H1 (cell line): ENCODE measurements around the gene TSPEAR. TPM values are rescaled to one million over a fixed set of nuclear protein-coding genes. Genes with fewer than 3 reads are reported as not detected.

Source experiments
- CTCF ChIA-PET: fragments of 300-600 bp; sonication (Branson Sonifier 250); formaldehyde crosslinking; loops from one replicate; lab custom pipeline; 2021; ENCODE audit not compliant: partially characterized antibody; lab: Charles Lee
- POLR2A ChIA-PET: fragments of 300-600 bp; sonication (Branson Sonifier 250); formaldehyde crosslinking; loops from one replicate; lab custom pipeline; 2021; ENCODE audit warnings: inconsistent platforms; ENCODE audit not compliant: partially characterized antibody; lab: Charles Lee
- DNase-seq, 2 experiments: peaks; one replicate each; pipeline versions ENCODE4 v3.0.0 to v3.0.0-alpha.2; 2010 to 2022; ENCODE audit warnings: low spot score in 2 of 2, low read depth in 1 of 2, mixed read lengths in 1 of 2
- FAIRE-seq: peaks from 2 replicates; lab custom pipeline; 2011; peaks lifted over from hg19 to GRCh38; lab: Jason Lieb, UNC
- H2AFZ ChIP-seq: 2 replicates; pipeline ENCODE4 v1.8.1; 2012; ENCODE audit warnings: low read length, inconsistent platforms
- H2AK5ac ChIP-seq: 2 replicates; pipeline ENCODE4 v1.6.1; 2013; ENCODE audit warnings: low read depth, low read length
- H2BK120ac ChIP-seq: replicated peaks from 2 replicates; pipeline ENCODE3; 2013; ENCODE audit warnings: low read depth, low read length, inconsistent platforms
- H2BK12ac ChIP-seq: 2 replicates; pipeline ENCODE4 v1.6.1; 2013; ENCODE audit warnings: low read depth, low read length
- H2BK15ac ChIP-seq: 2 replicates; pipeline ENCODE4 v1.6.1; 2013; ENCODE audit warnings: low read length
- H2BK20ac ChIP-seq: 2 replicates; pipeline ENCODE4 v1.6.1; 2013; ENCODE audit warnings: low read length
- H2BK5ac ChIP-seq: 2 replicates; pipeline ENCODE4 v1.6.1; 2013; ENCODE audit warnings: low read depth, low read length
- H3K14ac ChIP-seq: 2 replicates; pipeline ENCODE4 v1.6.1; 2013; ENCODE audit warnings: inconsistent platforms; ENCODE audit not compliant: insufficient read length
- H3K18ac ChIP-seq: 2 replicates; pipeline ENCODE4 v1.6.1; 2013; ENCODE audit warnings: low read length; ENCODE audit errors: extremely low read depth
- H3K23ac ChIP-seq: 2 replicates; pipeline ENCODE4 v1.6.1; 2013; ENCODE audit warnings: inconsistent platforms; ENCODE audit not compliant: insufficient read length
- H3K23me2 ChIP-seq: 2 replicates; pipeline ENCODE4 v1.6.1; 2013; ENCODE audit warnings: low read depth, low read length
- H3K27ac ChIP-seq: 2 replicates; pipeline ENCODE4 v1.6.1; 2011; ENCODE audit warnings: low read depth, low read length, inconsistent platforms
- H3K27me3 ChIP-seq, 4 experiments: replicated peaks in 1 of 4; 1 replicate in 1 of 4; 2 replicates in 3 of 4; pipeline versions ENCODE4 v1.6.1 to v1.8.1; 2011 to 2013; ENCODE audit warnings: low read length in 3 of 4, mild to moderate bottlenecking in 3 of 4, inconsistent platforms in 2 of 4, mixed read lengths in 2 of 4, moderate library complexity in 1 of 4; ENCODE audit not compliant: control insufficient read depth in 3 of 4, insufficient read depth in 3 of 4; ENCODE audit errors: extremely low read depth in 1 of 4
- H3K36me3 ChIP-seq, 4 experiments: 2 replicates each; pipeline versions ENCODE4 v1.6.1 to v1.8.1; 2011 to 2013; ENCODE audit warnings: mild to moderate bottlenecking in 4 of 4, low read length in 3 of 4, moderate library complexity in 2 of 4, control low read depth in 1 of 4, inconsistent platforms in 1 of 4; ENCODE audit not compliant: insufficient read depth in 4 of 4, control insufficient read depth in 2 of 4
- H3K4ac ChIP-seq: replicated peaks from 2 replicates; pipeline ENCODE3; 2013; ENCODE audit warnings: low read length, low read depth, mixed read lengths, inconsistent platforms; ENCODE audit not compliant: insufficient read length
- H3K4me1 ChIP-seq, 4 experiments: replicated peaks in 1 of 4; 1 replicate in 1 of 4; 2 replicates in 3 of 4; pipeline versions ENCODE4 v1.6.1 to v1.8.1; 2011 to 2013; ENCODE audit warnings: low read length in 3 of 4, inconsistent platforms in 2 of 4, mixed read lengths in 1 of 4; ENCODE audit not compliant: insufficient read depth in 4 of 4, control insufficient read depth in 3 of 4
- H3K4me2 ChIP-seq, 2 experiments: 2 replicates each; pipeline versions ENCODE4 v1.6.1 to v1.8.1; 2011 to 2013; ENCODE audit warnings: low read depth in 2 of 2, low read length in 2 of 2, control low read depth in 1 of 2, inconsistent platforms in 1 of 2, mild to moderate bottlenecking in 1 of 2; ENCODE audit not compliant: insufficient read depth in 1 of 2
- H3K4me3 ChIP-seq, 4 experiments: fragments of 200-600, 300-600 bp in 1 of 4; sonication (generic), shearing (Covaris generic), sonication (Bioruptor Twin) in 1 of 4; 2 replicates each; pipeline versions ENCODE4 v1.5.1 to v1.8.1; 2011 to 2016; ENCODE audit warnings: low read length in 4 of 4, low read depth in 3 of 4, control low read depth in 2 of 4, inconsistent platforms in 2 of 4, mild to moderate bottlenecking in 2 of 4, mixed read lengths in 1 of 4, moderate library complexity in 1 of 4; ENCODE audit not compliant: insufficient read depth in 2 of 4; ENCODE audit errors: extremely low read depth in 1 of 4
- H3K56ac ChIP-seq: replicated peaks from 2 replicates; pipeline ENCODE3; 2013; ENCODE audit warnings: low read depth, mild to moderate bottlenecking, mixed read lengths, low read length, inconsistent platforms; ENCODE audit not compliant: insufficient read length
- H3K79me1 ChIP-seq: 2 replicates; pipeline ENCODE4 v1.6.1; 2013; ENCODE audit warnings: low read depth, low read length, control low read depth
- H3K79me2 ChIP-seq, 2 experiments: 2 replicates each; pipeline versions ENCODE4 v1.6.1 to v1.8.1; 2012 to 2013; ENCODE audit warnings: low read length in 2 of 2, mild to moderate bottlenecking in 2 of 2, inconsistent platforms in 1 of 2; ENCODE audit not compliant: insufficient read depth in 2 of 2, control insufficient read depth in 1 of 2
- H3K9ac ChIP-seq, 4 experiments: replicated peaks in 1 of 4; 1 replicate in 1 of 4; 2 replicates in 3 of 4; pipeline versions ENCODE4 v1.6.1 to v1.8.1; 2011 to 2013; ENCODE audit warnings: low read depth in 3 of 4, low read length in 3 of 4, control low read depth in 2 of 4, mild to moderate bottlenecking in 2 of 4, moderate library complexity in 2 of 4, inconsistent platforms in 1 of 4; ENCODE audit errors: extremely low read depth in 1 of 4
- H3K9me3 ChIP-seq, 2 experiments: 2 replicates each; pipeline versions ENCODE4 v1.6.1 to v1.8.1; 2012 to 2013; ENCODE audit warnings: mild to moderate bottlenecking in 2 of 2, moderate library complexity in 2 of 2, control low read depth in 1 of 2, inconsistent platforms in 1 of 2, low read depth in 1 of 2, low read length in 1 of 2, mixed read lengths in 1 of 2; ENCODE audit not compliant: insufficient read depth in 2 of 2
- H4K20me1 ChIP-seq, 2 experiments: replicated peaks in 1 of 2; 2 replicates each; pipeline versions ENCODE3 to v1.8.1; 2011 to 2013; ENCODE audit warnings: inconsistent platforms in 2 of 2, low read length in 2 of 2, mild to moderate bottlenecking in 1 of 2; ENCODE audit not compliant: insufficient read depth in 2 of 2, control insufficient read depth in 1 of 2
- H4K5ac ChIP-seq: 2 replicates; pipeline ENCODE4 v1.6.1; 2013; ENCODE audit warnings: low read length, low read depth, mixed read lengths, inconsistent platforms; ENCODE audit not compliant: insufficient read length
- H4K8ac ChIP-seq: 2 replicates; pipeline ENCODE4 v1.8.0; 2013; ENCODE audit warnings: mild to moderate bottlenecking, moderate library complexity, low read length, inconsistent platforms; ENCODE audit not compliant: insufficient read depth; ENCODE audit errors: extremely low read depth
- H4K91ac ChIP-seq: replicated peaks from 2 replicates; pipeline ENCODE3; 2013; ENCODE audit warnings: low read length, mixed read lengths, inconsistent platforms; ENCODE audit not compliant: insufficient read length
- CBX5 ChIP-seq: fragments of 300-800, 300-1000 bp; sonication (generic); IDR thresholded peaks from 2 replicates; pipeline ENCODE4 v1.7.1; 2016; ENCODE audit warnings: antibody characterized with exemption, low read length, low read depth
- CTBP2 ChIP-seq: IDR thresholded peaks from 2 replicates; pipeline ENCODE4 v1.7.0; 2011; ENCODE audit warnings: borderline replicate concordance, mild to moderate bottlenecking, moderate library complexity, mixed read lengths, low read length; ENCODE audit not compliant: insufficient read depth, insufficient read length
- FOSL1 ChIP-seq: IDR thresholded peaks from 2 replicates; pipeline ENCODE4 v1.6.1; 2011; ENCODE audit warnings: mild to moderate bottlenecking, low read depth, low read length, moderate library complexity; ENCODE audit not compliant: insufficient read depth
- HDAC6 ChIP-seq: IDR thresholded peaks from one replicate; pipeline ENCODE4 v1.7.1; 2012; ENCODE audit warnings: low read depth, mild to moderate bottlenecking, inconsistent platforms, low read length, moderate library complexity
- JUN ChIP-seq: IDR thresholded peaks from 2 replicates; pipeline ENCODE4 v1.6.1; 2011; ENCODE audit warnings: low read depth, mild to moderate bottlenecking, improper control_type of control experiment, low read length
- JUND ChIP-seq: IDR thresholded peaks from 2 replicates; pipeline ENCODE4 v1.6.1; 2011; ENCODE audit warnings: mild to moderate bottlenecking, improper control_type of control experiment, low read length
- MAFK ChIP-seq: IDR thresholded peaks from 2 replicates; pipeline ENCODE4 v1.6.1; 2012; ENCODE audit warnings: low read depth, mild to moderate bottlenecking, improper control_type of control experiment, low read length
- PHF8 ChIP-seq: fragments of 200-600 bp; sonication (generic); conservative IDR thresholded peaks from 2 replicates; pipeline ENCODE4 v1.7.1; 2012; ENCODE audit warnings: low read depth, mild to moderate bottlenecking, inconsistent platforms, low read length, moderate library complexity
- POLR2A ChIP-seq, 2 experiments: IDR thresholded peaks; 1 replicate in 1 of 2; 2 replicates in 1 of 2; pipeline ENCODE4 v1.6.1; 2011; ENCODE audit warnings: low read depth in 2 of 2, low read length in 2 of 2, mild to moderate bottlenecking in 2 of 2; ENCODE audit errors: control extremely low read depth in 1 of 2
- RAD21 ChIP-seq, 2 experiments: IDR thresholded peaks in 1 of 2; conservative IDR thresholded peaks in 1 of 2; 2 replicates each; pipeline ENCODE4 v1.6.1; 2011; ENCODE audit warnings: low read depth in 2 of 2, low read length in 2 of 2, improper control_type of control experiment in 1 of 2, inconsistent platforms in 1 of 2, mild to moderate bottlenecking in 1 of 2, moderate library complexity in 1 of 2
- SIRT6 ChIP-seq: IDR thresholded peaks from one replicate; pipeline ENCODE4 v1.7.1; 2012; ENCODE audit warnings: low read length, inconsistent platforms
- SUZ12 ChIP-seq: fragments of 200-600 bp; sonication (generic); IDR thresholded peaks from 2 replicates; pipeline ENCODE4 v1.6.1; 2012; ENCODE audit warnings: mild to moderate bottlenecking, inconsistent platforms, low read length, moderate library complexity, mixed read lengths
- TAF1 ChIP-seq: IDR thresholded peaks from 2 replicates; pipeline ENCODE4 v1.6.1; 2011; ENCODE audit warnings: mild to moderate bottlenecking, low read depth, low read length
- USF2 ChIP-seq: IDR thresholded peaks from 2 replicates; pipeline ENCODE4 v1.6.1; 2011; ENCODE audit warnings: low read length, improper control_type of control experiment
- WGBS, 2 experiments: shearing (Covaris generic) in 1 of 2; methylation state at CpG; one replicate each; pipeline versions ENCODE4 v1.1.6 to v1.1.7; 2013 to 2015; ENCODE audit warnings: low lambda C conversion rate in 2 of 2, mixed read lengths in 2 of 2, inconsistent platforms in 1 of 2, low coverage in 1 of 2, missing lambda C conversion rate in 1 of 2; ENCODE audit not compliant: insufficient replicate concordance in 2 of 2, insufficient coverage in 1 of 2, insufficient read length in 1 of 2; ENCODE audit errors: extremely low coverage in 1 of 2, missing lambda C conversion rate in 1 of 2; 5-methylcytosine and 5-hydroxymethylcytosine counted together
- polyA plus RNA-seq, 7 experiments: library from polyadenylated mRNA; depleted of rRNA in 3 of 7; stranded (reverse) in 5 of 7; unstranded in 2 of 7; fragments of >200 nt in 5 of 7; fragments of 200-250 nt in 2 of 7; gene quantifications; 1 replicate in 5 of 7; 2 replicates in 1 of 7; 4 replicates in 1 of 7; pipeline versions ENCODE4 v1.2.1 to v1.2.3, GENCODE V29; 2011 to 2013; ENCODE audit warnings: missing spikeins in 2 of 7, mixed read lengths in 2 of 7
- total RNA-seq: library from RNA; stranded (reverse); fragmentation: NEBNext Ultra II Directional; extraction: Animal tissue kit (Norgen Biotek cat#: 25700); gene quantifications from 2 replicates; pipeline ENCODE4 v1.2.1, GENCODE V29; 2021

Gene TSPEAR
- total and polyA plus RNA-seq, 2 of the 8 experiments (the other 6 are each of a cell fraction or from before 2014, with no cell fraction given), result 0.58 to 0.89 TPM

GRCh38 chr21:44606495-44606894 is 104.9 kb downstream of the TSPEAR start:
- H2BK5ac ChIP-seq, result no peak overlapping the region
- H2AFZ ChIP-seq, result no peak overlapping the region
- FAIRE-seq (no peak), DNase-seq (no peak)
- H4K91ac ChIP-seq, result no peak overlapping the region
- no peak overlapping the region for H4K8ac ChIP-seq
- no peak overlapping the region for H3K14ac ChIP-seq
- H3K79me1 ChIP-seq, result no peaks in the 10 kb centered on the region
- H3K36me3 ChIP-seq, result no peaks in the 10 kb centered on the region; a peak in 1 of 8 replicates
- no peak overlapping the region for H3K4me3 ChIP-seq
- POLR2A ChIA-PET, result no interaction called here
- no peak overlapping the region for H3K4ac ChIP-seq
- H3K23me2 ChIP-seq, result 0 out of 2 replicates have a peak, but pooled peaks cover 2% of the 10 kb centered on the region
- no peaks in the 10 kb centered on the region for H4K20me1 ChIP-seq
- no peaks in the 10 kb centered on the region; a peak in 1 of 7 replicates for H3K4me1 ChIP-seq
- no peak overlapping the region for H3K23ac ChIP-seq
- H3K79me2 ChIP-seq, result no peaks in the 10 kb centered on the region
- H3K27me3 ChIP-seq, result no peaks in the 10 kb centered on the region
- no peak overlapping the region for H3K9ac ChIP-seq
- H2BK120ac ChIP-seq, result no peak overlapping the region
- H2AK5ac ChIP-seq, result no peak overlapping the region
- H3K56ac ChIP-seq, result no peak overlapping the region
- CTCF ChIA-PET, result no interaction called here
- H3K27ac ChIP-seq, result no peak overlapping the region
- H3K18ac ChIP-seq, result no peak overlapping the region
- peaks cover 12 to 15% of the 10 kb centered on the region in 2 experiments; a peak in 3 of 4 replicates for H3K9me3 ChIP-seq
- H2BK20ac ChIP-seq, result no peak overlapping the region
- no peak overlapping the region for H2BK15ac ChIP-seq
- no peak overlapping the region for H4K5ac ChIP-seq
- H2BK12ac ChIP-seq, result no peak overlapping the region
- no peak overlapping the region for H3K4me2 ChIP-seq
- 79% methylated on average over 4 of the region's 4 CpGs; no CpG with 5 or more reads in 1 of the 2 experiments for WGBS, 2 experiments
- TF ChIP-seq FOSL1 (no peak), JUN (no peak), SIRT6 (no peak), RAD21 (IDR thresholded peaks at IDR 0.05 in 1 of 2, conservative IDR thresholded peaks at IDR 0.05 in 1 of 2; ENCODE audit: low read depth in 2 of 2, low read length in 2 of 2) (no peak), POLR2A (IDR thresholded peaks at IDR 0.05; ENCODE audit: control extremely low read depth in 1 of 2, low read depth in 2 of 2, low read length in 2 of 2) (no peak), TAF1 (no peak), HDAC6 (no peak), CTBP2 (no peak), CBX5 (no peak), PHF8 (no peak), SUZ12 (no peak), USF2 (no peak), JUND (no peak), MAFK (no peak)
